HEK293T (cell line): ENCODE data around the gene MMP19.

ENCODE experiments used
- CTCF ChIA-PET: fragments of 350-600 bp; formaldehyde crosslinking; extraction: SDS; loops from one replicate; lab custom pipeline; 2021; ENCODE audit warnings: antibody characterized with exemption, inconsistent platforms; lab: Yijun Ruan, JAX
- POLR2A ChIA-PET: fragments of 350-600 bp; formaldehyde crosslinking; extraction: SDS; loops from one replicate; lab custom pipeline; 2020; ENCODE audit warnings: antibody characterized with exemption, inconsistent platforms; lab: Yijun Ruan, JAX
- DNase-seq: peaks from one replicate; pipeline ENCODE4 v3.0.0; 2012; ENCODE audit warnings: mixed read lengths; ENCODE audit errors: extremely low spot score
- ARNT ChIP-seq: fragments of 450-650 bp; IDR thresholded peaks from 2 replicates; pipeline ENCODE4 v1.6.1; 2017; ENCODE audit warnings: mild to moderate bottlenecking
- BHLHE40 ChIP-seq: fragments of 450-650 bp; IDR thresholded peaks from 2 replicates; pipeline ENCODE4 v1.6.1; 2016; ENCODE audit warnings: mild to moderate bottlenecking, moderate library complexity, borderline replicate concordance
- CTBP1 ChIP-seq: fragments of 450-650 bp; IDR thresholded peaks from 2 replicates; pipeline ENCODE4 v1.6.1; 2016; ENCODE audit warnings: borderline replicate concordance
- ELF4 ChIP-seq: fragments of 450-650 bp; IDR thresholded peaks from 2 replicates; pipeline ENCODE4 v1.6.1; 2017; ENCODE audit warnings: antibody characterized with exemption
- FOXA1 ChIP-seq: fragments of 450-650 bp; IDR thresholded peaks from 2 replicates; pipeline ENCODE4 v1.6.1; 2016; ENCODE audit warnings: mild to moderate bottlenecking
- FOXM1 ChIP-seq: fragments of 450-650 bp; IDR thresholded peaks from 2 replicates; pipeline ENCODE4 v1.6.1; 2017; ENCODE audit warnings: mild to moderate bottlenecking, borderline replicate concordance
- HDGF ChIP-seq: fragments of 450-650 bp; IDR thresholded peaks from 2 replicates; pipeline ENCODE4 v1.6.1; 2017; ENCODE audit warnings: antibody characterized with exemption, borderline replicate concordance
- L3MBTL2 ChIP-seq: fragments of 450-650 bp; conservative IDR thresholded peaks from 2 replicates; pipeline ENCODE4 v1.6.1; 2016; ENCODE audit warnings: mild to moderate bottlenecking
- NFRKB ChIP-seq: fragments of 450-650 bp; IDR thresholded peaks from 2 replicates; pipeline ENCODE4 v1.6.1; 2016; ENCODE audit warnings: mild to moderate bottlenecking, moderate library complexity
- PKNOX1 ChIP-seq: fragments of 450-650 bp; IDR thresholded peaks from 2 replicates; pipeline ENCODE4 v1.6.1; 2016
- SUZ12 ChIP-seq: fragments of 450-650 bp; IDR thresholded peaks from 2 replicates; pipeline ENCODE4 v1.6.1; 2016; ENCODE audit warnings: mild to moderate bottlenecking
- ZNF384 ChIP-seq: fragments of 450-650 bp; IDR thresholded peaks from 2 replicates; pipeline ENCODE4 v1.6.1; 2016

Gene MMP19

GRCh38 chr12:55789893-55790292, 52.8 kb downstream of the MMP19 start:
- CTCF ChIA-PET = interaction anchor here (0.7 kb wide), 1 partner anchor 163 kb away, joined by 3 read pairs; no protein-coding TSS in a partner anchor
- TF ChIP-seq ZNF384 (no peak), HDGF (no peak)
- DNase-seq = no peak
- POLR2A ChIA-PET = no interaction called here

- DNase-seq = no peak
- ChIA-PET POLR2A (no interaction called here), CTCF (interaction anchor here (1.2 to 1.3 kb wide), 2 partner anchors 8 to 51 kb away, joined by 3 to 4 read pairs; no protein-coding TSS in a partner anchor)
- no peak for TF ChIP-seq HDGF
These were observed 53.6 kb downstream of the MMP19 start for GRCh38 chr12:55789171-55789570.

- POLR2A ChIA-PET = no interaction called here
- no peak for DNase-seq
- no peak for TF ChIP-seq CTBP1
- TF ChIP-seq ELF4 = no peak
- no peak for TF ChIP-seq SUZ12
- TF ChIP-seq FOXM1 = no peak
- no peak for TF ChIP-seq NFRKB
- TF ChIP-seq L3MBTL2 = no peak
- no peak for TF ChIP-seq BHLHE40
- no peak for TF ChIP-seq ZNF384
- TF ChIP-seq FOXA1 = no peak
- no peak for TF ChIP-seq ARNT
- TF ChIP-seq PKNOX1 = no peak
- CTCF ChIA-PET = interaction anchor here (1.2 to 1.3 kb wide), 2 partner anchors 9 to 50 kb away, joined by 3 to 4 read pairs; no protein-coding TSS in a partner anchor
These were observed 54.2 kb downstream of the MMP19 start for GRCh38 chr12:55788546-55788945.
